Ishikawa (cell line): ENCODE results near the gene CDC123.

Experiments
- CEBPB ChIP-seq: IDR thresholded peaks from 2 replicates; pipeline ENCODE4 v1.6.1; 2012
- CREB1 ChIP-seq: IDR thresholded peaks from 2 replicates; pipeline ENCODE4 v1.6.1; 2012; ENCODE audit warnings: low read depth
- EGR1 ChIP-seq: IDR thresholded peaks from 2 replicates; pipeline ENCODE4 v1.6.1; 2012
- EP300 ChIP-seq: IDR thresholded peaks from 2 replicates; pipeline ENCODE4 v1.6.1; 2012; ENCODE audit warnings: borderline replicate concordance
- FOXM1 ChIP-seq: IDR thresholded peaks from 2 replicates; pipeline ENCODE4 v1.6.1; 2012; ENCODE audit warnings: low read depth, borderline replicate concordance
- MAX ChIP-seq: IDR thresholded peaks from 2 replicates; pipeline ENCODE4 v1.6.1; 2012
- NFIC ChIP-seq: IDR thresholded peaks from 2 replicates; pipeline ENCODE4 v1.6.1; 2012
- RAD21 ChIP-seq: IDR thresholded peaks from 2 replicates; pipeline ENCODE4 v1.6.1; 2012; ENCODE audit warnings: low read depth
- REST ChIP-seq: IDR thresholded peaks from 2 replicates; pipeline ENCODE4 v1.6.1; 2012; ENCODE audit warnings: low read depth, mild to moderate bottlenecking
- TAF1 ChIP-seq: IDR thresholded peaks from 2 replicates; pipeline ENCODE4 v1.6.1; 2012; ENCODE audit warnings: low read depth, mild to moderate bottlenecking
- TCF12 ChIP-seq: IDR thresholded peaks from 2 replicates; pipeline ENCODE4 v1.6.1; 2012; ENCODE audit warnings: low read depth
- TEAD4 ChIP-seq: IDR thresholded peaks from 2 replicates; pipeline ENCODE4 v1.6.1; 2012
- USF1 ChIP-seq: IDR thresholded peaks from 2 replicates; pipeline ENCODE4 v1.6.1; 2012
- YY1 ChIP-seq: IDR thresholded peaks from 2 replicates; pipeline ENCODE4 v1.6.1; 2012; ENCODE audit warnings: low read depth
- ZBTB7A ChIP-seq: IDR thresholded peaks from 2 replicates; pipeline ENCODE4 v1.6.1; 2012; ENCODE audit warnings: low read depth

CDC123 gene

GRCh38 chr10:12255048-12255447, 59.1 kb downstream of the CDC123 start:
- TF ChIP-seq USF1 (no peak), FOXM1 (no peak), YY1 (no peak), TAF1 (no peak), EP300 (no peak), EGR1 (no peak)

- TF ChIP-seq RAD21 = no peak
Observed at GRCh38 chr10:12259988-12260387, 64.0 kb downstream of the CDC123 start.

GRCh38 chr10:12262278-12262981, 66.4 kb downstream of the CDC123 start:
- no peak for TF ChIP-seq EGR1
- TF ChIP-seq RAD21 = no peak
- no peak for TF ChIP-seq CREB1
- TF ChIP-seq MAX = no peak
- no peak for TF ChIP-seq NFIC
- no peak for TF ChIP-seq TEAD4
- TF ChIP-seq EP300 = no peak

GRCh38 chr10:12264204-12264940, 68.4 kb downstream of the CDC123 start:
- TF ChIP-seq REST (no peak), YY1 (peak; percentile 53; the same call in 1 of the 2 replicates), TEAD4 (no peak), TCF12 (0 out of 2 replicates have a peak, but pooled peaks have one; percentile 23), MAX (peak; percentile 79), RAD21 (peak; percentile 93)

- TF ChIP-seq ZBTB7A = no peak
- TF ChIP-seq USF1 = no peak
- TF ChIP-seq CEBPB = no peak
- TF ChIP-seq YY1 = no peak
- TF ChIP-seq FOXM1 = no peak
- TF ChIP-seq REST = no peak
- no peak for TF ChIP-seq TCF12
- TF ChIP-seq EP300 = no peak
- TF ChIP-seq MAX = no peak
- no peak for TF ChIP-seq RAD21
- no peak for TF ChIP-seq TAF1
- no peak for TF ChIP-seq NFIC
- no peak for TF ChIP-seq EGR1
- TF ChIP-seq CREB1 = no peak
- TF ChIP-seq TEAD4 = no peak
Observed at GRCh38 chr10:12269056-12269455, 73.1 kb downstream of the CDC123 start.

- no peak for TF ChIP-seq TEAD4
- peak; percentile 36; the same call in 1 of the 2 replicates for TF ChIP-seq MAX
- no peak for TF ChIP-seq CREB1
Observed at GRCh38 chr10:12271210-12271540, 75.2 kb downstream of the CDC123 start.
